Activated T-cell treated with anti-CD3 and anti-CD28 coated beads for 24 hours (primary cell): ENCODE results near the gene ITPKB.

Experiments used
- DNase-seq: peaks from one replicate; pipeline ENCODE4 v3.0.0-alpha.2; 2020; ENCODE audit warnings: low read depth

ITPKB gene

DNA sequence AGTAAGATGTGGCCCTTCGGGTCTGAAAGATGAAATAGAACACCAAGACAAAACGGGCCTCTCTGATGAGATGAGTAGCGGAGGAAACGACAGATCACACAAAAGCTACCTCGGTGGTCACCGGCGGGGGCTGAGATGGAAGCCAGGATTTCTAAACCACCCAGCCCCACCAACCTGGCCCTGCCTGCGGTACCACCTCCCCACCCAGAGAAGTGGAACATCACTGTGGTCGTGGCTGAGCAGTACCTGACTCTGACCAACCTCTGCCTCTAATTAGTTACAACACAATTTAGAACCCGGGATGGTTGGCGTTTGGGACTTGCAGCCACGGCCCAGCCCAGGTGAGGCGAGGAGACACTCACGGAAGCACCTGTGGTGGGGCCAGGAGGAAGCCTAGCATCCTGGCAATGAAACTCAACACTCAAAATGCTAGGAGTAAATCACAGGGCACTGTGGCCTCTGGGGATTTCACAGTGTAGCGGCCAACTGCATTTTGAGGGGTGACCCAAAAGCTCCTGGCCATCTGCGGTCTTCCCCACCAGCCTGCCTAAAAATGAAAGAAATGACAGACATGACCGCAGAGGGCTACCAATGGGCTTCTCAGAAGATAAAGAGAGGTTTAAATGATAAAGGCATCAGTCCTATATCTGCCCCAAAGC, 73.4 kb downstream of the ITPKB start:
- no peak for DNase-seq

DNA sequence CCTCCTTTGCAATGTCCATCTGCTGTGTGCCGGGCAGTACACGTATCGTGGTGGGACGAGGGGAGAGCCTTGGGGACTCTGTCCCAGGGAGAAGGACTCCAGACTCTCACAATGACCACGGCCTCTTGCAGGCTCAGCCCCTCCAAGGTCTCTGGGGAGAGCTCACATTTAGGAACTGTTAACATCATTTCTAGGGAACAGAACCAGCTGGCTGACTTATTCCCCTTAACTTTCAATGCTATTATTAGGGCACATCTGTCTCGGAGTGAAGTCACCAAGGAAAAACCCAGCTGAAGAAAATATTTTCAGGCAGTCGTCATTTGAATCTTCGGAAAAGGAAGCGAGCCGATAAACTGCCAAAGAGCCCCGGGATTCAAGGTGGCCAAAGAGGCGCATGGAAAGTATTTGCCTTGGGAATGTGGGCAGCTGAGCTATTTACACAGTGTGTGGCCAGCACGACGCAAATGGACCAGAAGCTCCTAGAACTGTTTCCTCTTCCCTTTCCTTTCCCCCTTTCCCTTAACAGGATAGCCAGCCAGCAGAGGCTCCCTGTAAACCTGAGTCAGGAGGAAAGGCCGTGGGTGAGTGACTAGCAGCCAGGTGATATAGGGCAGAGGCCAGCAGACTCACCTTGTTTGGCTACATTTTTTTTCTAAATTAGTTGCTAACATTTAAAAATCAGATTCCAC, 74.5 kb downstream of the ITPKB start:
- DNase-seq = no peak

DNA sequence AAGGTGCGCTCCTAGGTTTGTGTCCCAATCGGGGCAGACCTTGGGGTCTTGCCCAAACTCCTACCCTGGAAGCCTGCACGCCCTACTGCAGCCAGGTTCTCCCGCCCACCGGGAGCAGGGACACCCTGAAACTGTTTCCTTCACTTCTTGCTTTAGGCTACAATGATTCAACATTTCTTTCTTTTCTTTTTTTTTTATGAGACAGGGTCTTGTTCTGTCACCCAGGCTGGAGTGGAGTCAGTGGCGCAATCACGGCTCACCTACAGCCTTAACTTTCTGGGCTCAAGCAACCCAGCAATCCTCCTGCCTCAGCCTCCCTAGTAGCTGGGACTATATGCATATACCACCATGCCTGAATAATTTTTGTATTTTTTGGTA, 75.8 kb downstream of the ITPKB start:
- DNase-seq = no peak

DNA sequence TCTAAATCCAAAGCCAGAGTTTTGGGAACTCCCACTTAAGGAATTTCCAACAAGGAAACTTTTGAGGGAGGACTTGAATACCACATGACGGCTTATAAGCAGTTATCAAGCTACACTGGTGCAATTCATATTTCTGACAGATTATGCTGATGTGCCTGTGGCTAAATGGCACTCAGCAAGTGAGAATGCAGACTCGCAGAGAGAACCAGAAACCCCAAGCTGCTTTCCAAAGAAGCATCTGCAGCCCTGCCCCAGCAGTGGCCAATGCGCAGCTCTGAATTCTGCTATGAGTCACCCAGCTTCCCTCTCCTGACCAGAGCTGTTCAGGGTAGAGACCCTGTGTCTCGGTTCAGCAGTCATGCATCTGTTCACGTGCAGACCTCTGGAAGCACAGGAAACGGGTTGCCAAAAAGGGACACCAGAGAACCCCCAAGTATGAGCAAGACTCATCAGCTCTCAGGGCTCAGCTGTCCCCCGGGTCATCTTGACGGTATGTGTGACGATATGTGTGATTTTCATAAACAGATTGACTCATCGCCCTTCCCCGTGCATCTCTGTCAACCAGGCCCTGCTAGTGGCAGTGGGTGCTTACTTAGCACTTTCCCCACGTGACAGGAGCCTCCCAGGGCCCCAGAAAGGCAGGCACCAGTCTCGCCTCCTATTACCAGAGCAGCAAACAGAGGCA, 76.3 kb downstream of the ITPKB start:
- peak; percentile 81 for DNase-seq

DNA sequence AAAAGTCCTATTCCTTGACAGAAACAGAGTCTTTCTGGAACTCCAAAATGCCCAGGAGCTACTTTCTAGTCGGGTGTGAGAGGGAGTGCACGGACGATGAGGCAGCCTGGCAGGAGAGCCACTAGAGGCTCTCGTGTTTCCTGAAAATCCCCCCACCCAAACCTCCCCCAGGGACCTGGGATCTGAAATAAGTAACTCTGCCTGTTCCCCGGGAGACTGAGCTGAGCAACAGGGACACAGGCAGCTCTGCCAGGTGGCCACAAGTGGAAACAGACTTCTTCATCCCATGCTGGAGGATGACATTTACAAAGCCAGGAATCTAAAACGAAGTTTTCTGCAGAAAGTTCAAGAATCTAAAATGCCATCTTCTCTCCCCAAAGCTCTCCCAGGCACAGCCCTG, 77.1 kb downstream of the ITPKB start:
- DNase-seq = no peak

DNA sequence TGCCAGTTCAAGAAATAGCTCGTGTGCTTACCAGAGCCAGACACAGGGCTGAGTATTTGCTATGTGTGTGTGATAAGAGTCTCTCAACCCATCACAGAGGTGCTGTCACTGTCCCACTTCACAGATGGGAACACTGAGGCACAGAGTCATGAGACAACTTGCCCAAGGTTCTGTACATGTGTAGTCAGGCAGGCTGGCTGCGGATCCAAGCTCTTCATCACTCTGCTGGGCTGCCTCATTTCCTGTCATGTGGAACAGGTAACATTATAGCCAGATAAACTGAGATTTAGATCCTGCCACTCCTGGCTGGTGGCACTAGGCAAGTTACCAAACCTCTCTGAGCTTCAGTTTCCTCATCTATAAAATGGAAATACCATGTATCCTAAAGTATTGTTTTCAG, 77.8 kb downstream of the ITPKB start:
- no peak for DNase-seq

DNA sequence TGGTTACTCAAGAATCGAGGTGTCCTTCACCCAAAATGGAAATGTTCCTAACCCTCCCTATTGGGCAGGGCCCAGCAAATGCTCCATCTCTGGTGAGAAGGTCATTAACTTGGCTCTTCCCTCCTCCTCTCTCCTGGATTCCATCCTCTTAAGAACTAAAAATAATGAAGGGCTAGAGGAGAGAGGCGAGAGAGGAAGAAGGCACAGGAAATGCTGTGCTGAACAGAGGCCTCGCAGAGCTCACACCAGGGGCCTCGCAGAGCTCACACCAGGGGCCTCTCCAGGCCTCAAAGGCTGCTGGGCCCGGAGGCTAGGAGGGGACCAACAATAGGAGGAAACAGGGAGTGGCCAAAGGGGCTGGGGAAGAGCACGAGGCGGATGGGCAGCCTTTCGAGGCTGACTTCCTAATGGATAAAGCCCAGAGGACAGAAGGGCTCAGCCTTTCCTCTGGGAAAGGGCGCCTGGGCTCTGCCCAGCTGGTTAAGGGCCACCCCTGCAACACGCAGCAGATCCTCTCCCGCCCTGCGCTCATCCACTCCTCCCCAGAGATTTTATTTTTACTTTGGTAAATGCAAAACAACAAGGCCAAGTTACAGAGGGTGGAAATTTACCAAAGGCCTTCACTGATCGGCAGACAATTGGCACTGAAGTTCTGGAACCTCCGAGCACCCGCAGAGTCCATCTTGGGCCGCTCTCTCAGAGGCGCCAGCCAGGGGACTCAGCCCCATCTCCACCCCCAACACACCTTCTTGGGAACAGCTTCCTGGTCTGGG, 78.5 kb downstream of the ITPKB start:
- DNase-seq = no peak

DNA sequence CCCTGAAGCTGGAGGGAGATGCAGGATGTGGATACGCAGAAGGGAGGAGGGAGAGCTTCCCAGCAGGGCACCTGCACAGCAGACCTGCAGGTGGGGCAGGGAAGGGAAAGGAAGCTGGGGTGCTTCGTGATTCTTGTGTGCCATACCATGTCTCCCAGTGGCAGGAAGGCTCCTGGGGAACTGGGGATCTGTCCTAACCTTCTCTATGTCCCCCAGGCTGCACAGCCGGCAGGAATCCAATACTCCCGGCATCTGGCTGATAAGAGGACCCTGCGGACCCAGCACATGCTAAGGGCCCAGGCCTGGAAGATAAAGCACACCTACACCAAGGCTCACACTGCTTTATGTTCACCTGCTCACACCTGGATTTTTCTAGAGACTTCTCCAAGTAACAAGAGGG, 79.4 kb downstream of the ITPKB start:
- DNase-seq = no peak

DNA sequence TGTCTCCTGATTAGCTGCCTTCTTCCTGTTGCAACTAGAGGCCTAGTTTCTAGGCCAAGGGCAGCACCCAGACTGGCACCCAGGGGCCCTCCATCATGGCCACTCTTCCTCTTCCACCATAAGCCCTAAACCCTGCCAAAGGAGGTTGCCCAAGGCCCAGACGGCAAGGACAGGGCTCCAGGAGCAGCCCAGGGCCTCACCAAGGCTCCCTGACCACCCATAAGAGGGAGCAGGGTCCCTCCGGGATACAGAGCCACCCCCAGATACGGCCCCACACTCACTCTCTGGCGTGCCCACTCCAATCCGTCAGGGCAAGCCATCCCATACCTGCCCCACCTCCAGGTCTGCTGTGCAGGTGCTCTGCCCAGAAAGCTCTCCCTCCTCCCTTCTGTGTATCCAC, 79.9 kb downstream of the ITPKB start:
- DNase-seq = no peak

DNA sequence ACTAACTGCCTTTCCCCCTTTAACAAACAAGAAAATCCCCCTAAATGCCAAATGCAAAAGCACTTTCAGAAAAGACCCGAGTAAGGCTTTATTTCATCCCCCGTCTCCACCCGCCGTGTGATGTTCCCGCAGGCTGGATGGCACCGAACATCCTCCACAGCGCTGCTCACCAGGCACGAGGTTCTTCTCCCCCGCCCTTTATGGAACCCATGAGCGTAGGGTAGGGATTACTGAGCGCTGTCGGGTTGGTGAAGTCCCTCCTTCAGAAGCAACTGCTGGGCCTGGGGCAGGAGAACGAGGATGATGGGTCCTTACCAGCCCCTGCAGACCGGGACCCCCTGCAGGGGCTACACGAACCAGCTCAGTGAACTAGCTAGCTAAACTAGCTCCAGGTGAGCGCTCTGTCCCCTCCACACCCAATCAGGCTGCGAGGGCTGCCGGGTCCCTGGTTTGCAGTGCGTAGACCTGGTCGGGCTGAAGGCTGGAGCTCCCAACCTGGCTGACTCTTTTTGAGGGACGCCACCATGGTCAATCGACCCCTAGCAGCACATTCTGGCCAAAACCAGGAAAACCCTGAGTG, 80.4 kb downstream of the ITPKB start:
- DNase-seq = no peak

DNA sequence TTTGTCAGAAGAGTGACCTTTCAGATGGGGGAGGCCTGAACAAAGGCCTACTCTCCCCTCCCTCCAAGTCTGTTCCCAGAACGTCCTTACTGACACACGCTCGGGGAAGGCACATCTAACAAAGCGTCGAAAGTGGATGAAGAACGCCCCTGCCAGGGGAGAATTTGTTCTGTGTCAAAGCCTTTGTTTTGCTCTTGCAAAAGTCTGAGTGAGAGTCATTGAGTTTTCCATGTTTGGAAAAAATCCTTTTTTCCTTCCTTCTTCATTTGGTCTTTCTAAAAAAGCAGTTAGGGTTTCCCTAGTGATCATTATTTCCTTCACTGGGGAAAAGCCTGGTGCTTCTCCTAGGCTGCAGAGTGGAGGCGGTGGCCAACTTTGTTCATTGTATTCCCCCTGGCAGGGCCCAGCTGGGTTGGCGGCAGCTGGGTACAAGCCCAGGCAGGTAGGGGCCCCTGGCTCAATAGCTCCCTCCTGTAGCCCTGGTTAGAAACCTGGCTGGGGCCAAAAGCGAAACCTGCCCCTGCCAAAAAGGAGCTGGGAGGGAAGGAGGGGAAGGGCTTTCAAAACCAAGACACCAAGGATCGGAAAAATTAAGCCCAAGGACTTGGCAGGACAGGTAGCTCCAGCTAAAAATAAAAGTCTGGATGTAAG, 81.1 kb downstream of the ITPKB start:
- DNase-seq = no peak

DNA sequence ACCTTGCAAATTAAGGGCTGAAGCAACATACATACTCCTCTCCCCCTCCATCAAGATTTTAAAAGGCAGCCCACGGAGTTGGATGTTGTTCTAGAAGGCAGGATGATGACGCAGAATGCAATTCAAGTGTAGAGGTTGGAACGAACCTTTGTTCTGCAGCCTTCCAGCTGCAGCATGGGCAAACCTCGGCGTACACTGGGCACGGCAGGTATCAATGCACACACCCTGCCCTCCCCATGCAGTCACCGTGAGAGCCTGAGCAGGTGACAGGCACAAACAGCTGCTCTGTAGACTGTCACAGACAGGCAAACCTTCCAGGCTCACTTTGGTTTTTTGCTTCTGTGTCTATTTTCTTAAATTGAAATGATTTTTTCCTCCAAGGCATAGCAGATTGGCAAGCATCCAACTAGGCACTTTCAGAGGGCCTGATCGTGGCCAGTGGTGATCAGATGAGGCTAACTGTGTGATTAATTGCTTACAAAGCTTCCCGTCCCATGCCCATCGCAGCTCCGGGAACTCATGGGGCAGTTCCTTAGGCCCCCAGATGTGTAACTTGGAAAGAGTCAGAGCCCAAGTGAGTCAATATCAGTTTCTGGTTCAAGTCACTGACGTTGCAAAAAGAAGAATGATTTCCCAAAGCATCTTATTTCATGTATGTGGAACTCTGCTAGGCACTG, 82.3 kb downstream of the ITPKB start:
- DNase-seq = no peak

DNA sequence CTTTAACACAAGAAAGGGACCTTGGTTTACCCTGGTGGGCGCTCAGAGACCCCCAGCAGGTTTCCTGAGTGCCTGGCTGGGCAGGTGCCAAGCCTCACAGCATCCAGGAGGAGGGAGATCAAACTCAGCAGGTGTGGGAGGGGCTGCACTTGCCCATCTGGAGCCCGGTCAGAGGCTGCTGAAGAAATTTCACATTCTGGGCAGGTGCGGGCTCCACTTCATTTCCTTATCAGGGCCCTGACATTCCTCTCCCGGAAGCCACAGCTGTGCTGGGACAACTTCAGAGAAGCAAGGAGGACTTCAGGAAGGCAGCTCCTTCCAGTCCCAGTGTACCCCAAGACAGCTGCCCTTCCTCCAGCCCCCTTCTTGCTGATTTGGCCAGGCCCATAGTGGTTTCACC, 82.9 kb downstream of the ITPKB start:
- DNase-seq = no peak

DNA sequence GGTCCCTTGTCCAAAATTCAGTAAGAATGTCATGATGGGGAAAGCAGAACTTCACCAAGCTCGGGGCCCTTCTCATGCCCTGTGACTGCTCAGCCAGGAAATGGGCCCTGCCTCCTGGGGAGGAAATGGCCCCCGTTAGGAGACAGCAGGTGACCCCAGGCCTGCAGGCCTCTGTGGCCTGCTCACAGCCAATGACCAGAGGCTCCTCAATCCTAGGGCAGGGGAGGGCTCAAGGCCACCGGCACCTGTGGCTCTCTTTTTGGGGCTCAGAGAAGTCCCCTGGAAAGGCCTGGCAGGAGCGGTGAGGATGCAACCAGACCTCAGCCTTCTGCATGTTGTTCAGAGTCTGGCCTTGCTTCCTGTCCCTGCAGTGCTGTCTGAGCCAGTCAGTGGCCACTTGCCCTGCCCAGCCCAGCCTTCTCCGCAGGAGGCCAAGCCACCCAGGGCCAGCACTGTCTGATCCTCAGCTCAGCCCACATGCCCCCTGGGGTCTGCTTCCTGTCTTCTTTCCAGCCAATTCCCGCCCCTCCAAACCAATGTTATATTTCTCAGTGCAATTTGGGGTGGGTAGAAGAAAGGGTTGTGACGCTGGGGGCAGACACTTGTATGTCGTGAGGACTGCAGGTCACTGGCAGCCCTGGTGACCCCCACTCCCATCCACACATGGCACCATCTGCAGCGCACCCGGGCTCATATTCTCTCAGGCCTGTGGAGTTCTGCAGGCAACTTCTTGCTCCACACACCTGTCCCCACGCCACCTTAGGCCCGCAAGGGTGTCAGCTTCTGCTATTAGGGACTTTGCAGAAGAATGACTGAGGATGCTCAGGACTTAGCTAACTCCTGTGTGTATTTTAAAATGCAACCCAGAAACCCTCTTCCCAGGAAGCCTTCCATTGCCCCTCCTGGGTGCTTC, 83.6 kb downstream of the ITPKB start:
- DNase-seq = no peak

DNA sequence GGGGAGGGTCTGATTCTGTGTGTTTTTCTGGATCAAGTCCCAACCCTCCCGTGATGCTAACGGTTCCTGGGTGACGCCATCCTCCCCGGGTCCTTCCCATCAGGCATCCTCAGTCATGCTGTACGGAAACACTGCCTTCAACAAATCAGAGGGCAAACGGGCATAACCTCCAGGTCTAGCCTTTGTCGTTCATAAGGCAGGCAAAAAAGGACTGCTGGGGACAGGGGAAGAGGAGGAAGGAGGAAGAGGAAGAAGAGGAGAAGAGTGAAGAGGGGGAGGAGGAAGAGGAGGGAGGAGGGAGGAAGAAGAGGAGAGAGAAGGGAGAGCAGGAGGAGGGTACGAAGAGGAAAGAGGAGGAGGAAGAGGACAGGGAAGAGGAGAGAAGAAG, 84.4 kb downstream of the ITPKB start:
- DNase-seq = no peak

DNA sequence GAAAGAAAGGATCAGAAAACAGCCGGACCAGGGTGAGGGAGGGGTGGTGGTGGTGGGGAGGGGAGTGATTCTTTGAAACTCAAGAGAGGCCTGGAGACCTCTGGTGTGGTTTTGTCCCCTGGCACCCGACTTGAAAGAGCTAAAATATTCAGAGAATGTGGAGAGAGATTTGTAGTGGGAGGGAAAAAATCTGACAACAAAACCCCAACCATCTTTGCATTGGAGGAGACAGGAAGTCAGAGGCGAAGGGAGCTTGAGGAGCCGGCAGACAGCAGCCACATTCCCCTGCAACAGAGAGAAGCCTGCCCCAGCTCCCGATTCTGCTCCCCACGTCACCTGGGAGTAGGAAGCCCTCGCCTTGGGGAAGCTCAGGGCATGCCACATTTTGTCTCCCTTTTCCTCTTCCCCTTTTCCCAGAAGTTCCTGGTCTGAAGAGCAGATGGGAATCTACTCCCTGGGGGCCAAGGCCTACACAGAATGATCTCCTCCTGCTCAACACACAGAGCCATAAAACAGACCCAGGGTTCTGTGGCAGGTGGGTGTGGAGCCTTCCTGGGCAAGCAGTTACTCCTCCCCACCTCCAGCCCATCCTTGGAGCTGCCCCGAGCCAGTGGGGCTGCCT, 84.9 kb downstream of the ITPKB start:
- DNase-seq = no peak

DNA sequence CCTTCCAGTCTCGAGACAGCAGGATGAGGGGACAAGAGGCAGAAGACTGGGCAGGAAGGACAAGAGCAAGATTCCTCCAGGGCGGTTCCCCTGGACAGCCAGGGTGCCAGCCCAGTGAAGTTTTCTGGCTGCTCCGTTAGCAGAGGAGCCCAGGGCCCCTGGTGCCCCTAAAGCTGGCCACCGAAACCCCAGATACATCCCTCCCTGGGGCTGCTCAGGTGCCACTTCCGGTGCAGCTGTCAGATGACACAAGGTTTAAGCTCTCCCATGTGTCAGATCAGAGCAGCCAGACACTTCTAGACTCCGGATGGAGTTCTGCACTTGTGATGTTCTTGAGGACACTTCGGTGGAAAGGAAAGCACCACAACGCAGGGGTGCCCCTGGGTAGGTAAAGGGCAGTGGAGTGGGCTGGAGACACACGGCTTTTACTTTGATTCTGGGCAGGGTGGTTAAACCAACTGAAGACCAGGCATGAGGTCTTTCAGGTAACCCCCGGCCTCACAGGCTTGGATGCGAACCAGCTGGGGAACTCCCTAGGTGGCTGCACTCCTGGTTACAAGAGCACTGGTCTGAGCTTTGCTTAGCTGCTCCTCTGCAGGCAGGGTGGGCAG, 85.7 kb downstream of the ITPKB start:
- DNase-seq = no peak

DNA sequence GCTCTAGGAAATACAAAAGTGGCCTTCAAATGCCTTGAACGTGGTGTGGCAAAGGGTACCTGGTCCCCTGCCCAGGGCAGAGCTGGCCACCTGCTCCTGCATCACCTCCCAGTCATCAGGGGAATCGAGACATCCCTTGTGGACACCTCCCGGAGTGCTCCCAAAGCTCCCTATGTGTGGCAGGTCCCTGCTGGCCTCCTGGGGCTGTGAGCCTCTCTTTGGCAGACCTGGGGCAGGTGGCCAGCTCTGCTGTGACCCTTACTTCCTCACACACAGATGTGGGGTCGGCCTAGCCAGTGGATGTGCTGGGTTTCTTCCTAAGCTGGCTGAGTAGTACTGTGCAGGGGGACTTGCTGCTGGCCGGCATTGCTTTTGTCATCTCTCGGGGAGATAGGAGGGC, 86.5 kb downstream of the ITPKB start:
- no peak for DNase-seq

DNA sequence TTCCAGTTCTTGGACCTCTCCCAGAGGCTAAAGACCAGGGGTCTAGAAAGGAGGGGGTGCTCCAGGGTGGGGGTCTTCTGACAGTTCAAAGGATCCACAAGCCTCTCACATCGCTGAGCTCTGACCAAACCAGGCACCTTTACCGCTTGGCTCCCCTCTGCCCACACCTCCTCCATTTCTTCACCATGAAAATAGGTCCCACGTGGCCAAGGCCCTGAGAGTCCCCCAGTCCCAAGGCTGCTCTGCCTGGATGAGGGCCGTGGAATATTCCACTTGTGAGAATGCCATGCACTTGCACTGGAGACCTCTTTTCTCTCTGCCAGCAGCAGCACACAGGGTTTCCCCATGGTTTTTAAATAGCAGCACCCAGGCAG, 87.4 kb downstream of the ITPKB start:
- DNase-seq = no peak
